NCI-H1092 treated with DMSO at 0.1 percent for 48 hours (cell line): ENCODE results near the gene SETDB1.

ENCODE experiments used
- DNase-seq: peaks from one replicate; lab custom pipeline; 2025; lab: John Stamatoyannopoulos, UW

SETDB1 gene

DNA sequence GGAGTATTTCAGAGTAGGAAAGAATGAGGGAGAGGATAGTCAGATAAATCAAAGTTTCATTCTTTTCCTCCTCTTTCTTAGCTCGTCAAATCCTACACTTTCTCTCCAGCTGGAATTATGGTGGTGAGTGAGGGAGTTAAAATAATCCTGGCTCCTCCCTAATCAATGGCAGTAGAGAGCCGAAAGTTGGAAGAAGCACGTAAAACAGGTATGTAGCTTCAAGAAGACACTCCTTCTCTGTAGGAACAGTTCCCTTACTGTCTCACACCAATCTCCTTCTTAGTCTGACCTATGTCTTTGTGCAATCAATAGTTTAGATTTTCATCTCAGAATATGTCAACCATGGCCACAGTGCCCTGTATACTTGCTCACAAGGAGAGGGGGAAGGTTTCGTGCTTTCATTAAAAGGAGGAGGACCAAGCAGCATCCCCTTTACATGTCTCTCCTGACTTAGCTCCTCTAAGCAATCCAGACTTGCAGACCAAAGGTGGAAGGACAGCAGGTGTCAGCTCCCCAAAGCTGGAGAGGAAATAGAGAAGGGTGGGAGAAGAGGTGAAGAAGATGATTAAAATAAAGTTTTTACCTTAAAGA, 79.7 kb downstream of the SETDB1 start:
- DNase-seq: no peak

DNA sequence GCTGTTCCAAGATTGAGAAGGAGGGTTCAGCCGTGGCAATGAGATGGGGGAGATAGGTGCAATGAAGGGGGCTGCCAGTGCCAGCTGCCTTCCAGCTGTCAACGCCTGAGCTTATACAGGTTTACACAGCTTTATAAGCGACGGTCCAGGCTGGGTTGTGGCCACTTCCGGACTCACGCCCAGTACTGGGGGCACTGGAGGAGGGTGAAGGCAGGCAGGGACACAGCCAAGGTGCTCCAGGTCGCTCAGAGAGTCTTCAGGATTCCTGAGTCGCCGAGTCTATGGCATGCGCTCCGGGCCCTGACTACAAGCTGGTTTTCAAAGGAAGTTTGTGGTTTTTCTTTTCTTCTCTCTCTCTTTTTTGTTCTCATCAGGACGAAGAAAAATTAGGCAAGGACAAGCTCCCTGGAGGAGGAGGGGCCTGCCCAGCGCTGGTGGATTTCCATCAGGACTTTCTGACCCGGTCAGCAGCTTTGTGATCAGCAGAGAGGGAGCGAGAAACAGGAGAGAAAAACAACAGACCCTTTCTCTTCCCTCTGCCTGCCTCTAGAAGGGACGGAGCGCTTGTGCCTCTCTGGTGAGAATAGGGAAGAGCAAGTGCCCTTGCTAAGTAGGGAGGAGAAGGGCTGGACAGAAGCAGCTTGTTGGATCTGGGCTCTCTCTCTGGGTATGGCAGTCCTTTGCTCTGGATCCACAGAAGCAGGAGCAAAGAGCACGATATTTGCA, 80.3 kb downstream of the SETDB1 start, which contains the start of gene MINDY1:
TSS of gene MINDY1 (minus strand) at position 576 of the 726 bp plus-strand sequence. CDS start 4,285 bp downstream, outside the sequence.
- DNase-seq: peak; percentile 92

DNA sequence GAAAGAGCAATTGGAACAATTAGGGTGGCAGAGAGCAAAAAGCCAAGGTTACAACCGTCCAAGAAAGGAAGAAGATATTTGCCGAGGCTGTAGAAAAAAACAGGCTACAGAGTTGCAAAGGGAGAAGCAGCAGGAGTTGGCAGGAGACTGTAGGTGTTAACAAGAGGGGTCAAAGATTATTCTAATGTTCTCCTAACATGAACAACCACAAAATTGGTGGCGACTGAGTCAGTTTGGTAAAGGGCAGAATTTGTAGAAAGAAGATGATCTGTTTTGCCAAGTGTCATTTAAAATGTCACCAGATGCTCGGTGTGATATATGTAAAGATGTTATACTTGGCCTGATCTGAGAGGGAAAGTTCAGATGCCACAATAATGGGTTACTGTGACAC, 81.7 kb downstream of the SETDB1 start:
- DNase-seq: no peak

DNA sequence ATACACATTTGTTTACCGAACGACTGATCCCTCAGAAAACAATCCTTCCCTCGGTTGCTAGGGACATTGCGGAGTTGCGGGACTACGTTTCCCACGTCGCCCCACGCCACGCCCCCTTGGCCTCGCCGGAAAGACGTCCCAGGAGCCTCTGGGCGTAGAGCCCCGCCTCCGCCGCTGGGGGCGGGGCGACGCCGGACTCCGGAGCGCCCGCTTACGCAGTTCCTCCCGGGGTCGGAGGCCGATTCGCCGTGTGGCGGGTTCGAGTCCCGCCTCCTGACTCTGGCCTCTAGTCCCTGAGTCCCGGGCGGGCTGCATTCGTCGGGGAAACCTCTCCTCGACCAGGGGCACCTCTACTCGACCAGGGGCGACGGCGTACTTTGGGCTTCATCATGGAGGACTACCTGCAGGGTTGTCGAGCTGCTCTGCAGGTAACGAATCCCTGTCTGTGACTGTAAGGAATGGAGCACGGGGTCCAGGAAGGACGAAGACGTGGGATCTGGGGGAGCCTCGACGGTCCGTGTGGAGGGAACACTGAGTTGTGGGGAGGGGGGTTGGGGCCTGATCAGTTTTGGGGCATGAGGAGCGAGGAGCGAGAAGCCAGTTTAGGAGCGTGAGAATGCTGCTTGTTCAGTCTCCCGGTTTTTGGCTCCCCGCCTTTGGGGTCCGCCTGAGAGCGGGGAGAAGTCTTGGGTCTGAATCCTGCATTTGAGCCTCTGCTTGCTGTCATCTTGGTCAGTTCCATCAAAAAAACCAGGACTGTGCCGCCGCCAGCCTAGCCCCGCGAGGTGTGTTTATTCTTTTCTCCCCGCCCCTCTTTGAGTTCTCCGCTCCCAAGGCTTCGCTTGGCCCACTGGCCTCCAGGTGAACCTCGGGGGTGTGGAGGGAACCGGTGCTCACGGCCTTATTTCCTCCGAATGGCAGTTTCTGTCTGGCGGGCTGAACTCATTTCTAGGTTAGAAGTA, 82.4 kb downstream of the SETDB1 start, which contains the start of gene PRUNE1:
TSS of gene PRUNE1 (plus strand) at position 206 of the 962 bp plus-strand sequence. CDS start at position 390, 184 bp downstream.
- DNase-seq: peak; percentile 97

DNA sequence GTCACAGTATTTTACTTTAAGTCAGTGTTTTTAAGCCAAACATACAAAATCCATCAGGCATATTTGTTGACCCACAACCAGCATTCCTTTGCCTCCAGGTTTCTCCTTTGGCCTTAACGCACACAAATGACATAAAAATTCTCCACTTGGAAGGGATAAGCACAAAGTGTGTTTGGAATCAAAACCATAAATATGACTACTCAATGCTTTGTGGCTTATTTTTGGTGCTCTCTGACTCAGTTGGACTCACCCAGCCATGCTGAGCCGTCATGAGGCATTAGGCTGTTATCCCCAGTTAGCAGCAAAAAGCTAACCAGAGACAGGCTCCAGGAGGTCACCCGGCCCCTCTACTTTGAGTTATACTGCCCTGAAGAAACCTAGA, 83.0 kb downstream of the SETDB1 start:
- DNase-seq: no peak

DNA sequence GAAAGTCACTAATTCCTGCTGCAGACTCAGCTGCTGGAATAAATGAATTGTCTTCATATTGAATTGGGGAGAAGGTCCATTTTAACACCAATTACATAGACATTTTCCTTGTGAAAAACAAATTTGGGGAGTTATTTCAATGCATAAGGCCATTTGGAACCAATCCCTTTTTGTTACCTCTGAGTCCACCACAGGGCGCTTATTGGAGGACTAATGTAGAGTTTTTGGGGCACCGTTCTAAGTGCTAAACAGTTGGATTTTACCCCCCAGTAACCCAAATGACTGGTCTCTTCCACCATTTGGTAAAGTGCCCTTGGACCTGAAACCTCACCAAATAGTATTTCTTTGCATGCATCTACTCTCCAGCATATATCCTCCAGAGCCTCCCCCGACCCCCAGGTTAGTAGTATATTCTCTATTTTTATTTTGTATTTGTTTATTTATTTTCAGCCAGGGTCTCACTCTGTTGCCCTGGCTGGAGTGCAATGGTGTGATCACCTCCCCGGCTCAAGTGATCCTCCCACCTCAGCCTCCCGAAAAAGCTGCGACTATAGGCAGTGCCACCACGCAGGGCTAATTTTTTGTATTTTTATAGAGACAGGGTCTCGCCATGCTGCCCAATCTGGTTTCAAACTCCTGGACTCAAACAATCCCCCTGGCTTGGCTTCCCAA, 83.6 kb downstream of the SETDB1 start:
- no peak for DNase-seq

DNA sequence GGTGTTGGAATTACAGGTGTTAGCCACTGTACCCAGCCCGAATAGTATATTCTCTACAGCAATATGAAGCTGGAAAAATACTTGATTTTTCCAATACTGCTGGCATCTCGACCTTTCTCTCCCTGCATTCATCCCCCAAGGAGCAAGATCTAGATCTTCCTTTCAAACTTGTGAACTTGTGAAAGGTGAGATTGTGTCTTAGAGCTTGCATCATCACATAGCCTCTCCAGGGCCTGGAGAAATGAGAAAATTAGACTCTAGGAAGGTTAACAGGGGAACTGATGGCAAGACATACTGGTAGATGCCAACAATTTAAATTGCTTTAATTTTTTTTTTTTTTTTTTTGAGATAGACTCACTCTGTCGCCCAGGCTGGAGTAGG, 84.2 kb downstream of the SETDB1 start:
- no peak for DNase-seq

DNA sequence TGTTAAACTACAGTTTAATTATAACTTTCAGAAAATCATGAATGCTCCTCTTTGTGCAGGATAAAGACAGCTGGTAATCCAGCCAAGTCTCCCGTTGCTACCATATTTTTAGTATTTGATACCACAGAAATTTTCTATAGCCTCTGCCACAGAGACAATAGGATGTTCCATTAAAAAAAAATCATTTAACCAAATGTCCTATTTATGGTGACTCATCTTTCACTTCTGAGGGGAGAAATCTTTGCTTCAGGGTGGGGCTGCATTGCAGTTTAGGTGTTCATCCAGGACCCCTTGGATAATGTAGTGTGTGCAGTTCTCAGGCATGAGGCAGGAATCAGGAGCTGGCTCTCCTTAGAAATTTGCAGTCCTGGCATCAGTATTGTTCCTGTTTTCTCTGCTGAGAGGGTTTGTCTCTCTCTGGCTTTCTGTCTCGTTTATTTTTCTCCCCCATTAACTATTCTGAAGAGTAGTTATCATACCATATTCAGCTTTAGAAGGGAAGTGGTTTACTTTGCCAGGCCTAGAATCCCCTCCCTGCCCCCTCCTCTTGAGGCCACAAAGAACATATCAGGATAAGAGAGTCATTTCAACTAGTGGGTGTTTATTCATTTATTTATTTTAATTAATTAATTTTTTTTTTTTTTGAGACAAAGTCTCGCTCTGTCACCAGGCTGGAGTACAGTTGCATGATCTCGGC, 85.1 kb downstream of the SETDB1 start:
- no peak for DNase-seq

DNA sequence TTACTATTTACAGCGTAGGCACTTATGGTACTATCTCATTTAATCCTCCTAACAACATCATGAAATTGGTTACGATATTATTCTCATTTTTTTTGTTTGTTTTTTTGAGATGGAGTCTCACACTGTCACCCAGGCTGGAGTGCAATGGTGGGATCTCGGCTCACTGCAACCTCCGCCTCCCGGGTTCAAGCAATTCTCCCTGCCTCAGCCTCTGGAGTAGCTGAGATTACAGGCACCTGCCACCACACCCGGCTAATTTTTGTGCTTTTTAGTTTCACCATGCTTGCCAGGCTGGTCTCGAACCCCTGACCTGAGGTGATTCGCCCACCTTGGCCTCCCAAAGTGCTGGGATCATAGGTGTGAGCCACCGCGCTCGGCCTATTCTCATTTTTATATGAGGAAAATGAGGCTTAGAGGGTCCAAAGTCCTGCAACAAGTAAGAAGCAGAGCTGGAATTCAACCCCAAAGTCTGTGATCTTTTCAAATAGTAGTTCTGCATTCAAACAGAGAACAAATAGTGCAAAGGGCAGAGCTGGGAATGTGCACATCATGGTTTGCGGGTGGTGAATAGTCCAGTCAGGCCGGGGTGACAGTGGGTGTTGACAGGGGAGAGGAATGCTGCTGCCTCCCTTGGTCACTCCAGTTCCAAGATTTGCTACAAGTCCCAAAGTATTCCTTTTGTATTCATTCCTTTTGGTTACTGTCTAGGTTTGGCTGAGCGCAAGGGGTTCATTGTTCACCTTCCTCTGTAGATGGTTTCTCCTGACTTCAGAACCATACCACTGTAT, 86.7 kb downstream of the SETDB1 start:
- no peak for DNase-seq

DNA sequence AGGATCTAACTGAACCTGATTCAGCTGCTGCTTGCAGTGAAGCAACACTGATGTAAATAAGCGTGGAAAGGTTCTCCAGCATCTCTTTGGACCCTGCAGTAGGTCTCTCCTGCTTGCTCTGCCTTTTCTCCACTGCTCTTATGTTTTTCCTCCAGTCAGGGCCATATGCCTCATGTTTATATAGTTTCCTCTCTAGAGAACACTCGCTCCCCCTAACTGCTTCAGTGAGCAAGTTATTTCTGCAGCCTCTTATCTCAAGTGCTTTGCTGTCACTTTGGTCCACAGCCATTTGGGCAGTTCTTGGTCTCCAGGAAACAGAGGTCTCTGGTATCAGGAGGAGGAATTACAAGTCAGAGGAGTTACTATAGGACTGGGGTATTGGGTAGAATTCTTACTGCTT, 87.4 kb downstream of the SETDB1 start:
- DNase-seq: peak; percentile 16
